ENCODE data around the gene IL19. TPM values are rescaled to one million over a fixed set of nuclear protein-coding genes. Genes with fewer than 3 reads are reported as not detected.

The IL19 gene
- total and polyA plus RNA-seq, 2 donors from 2014 or later = 0.41 to 3.6 TPM

DNA sequence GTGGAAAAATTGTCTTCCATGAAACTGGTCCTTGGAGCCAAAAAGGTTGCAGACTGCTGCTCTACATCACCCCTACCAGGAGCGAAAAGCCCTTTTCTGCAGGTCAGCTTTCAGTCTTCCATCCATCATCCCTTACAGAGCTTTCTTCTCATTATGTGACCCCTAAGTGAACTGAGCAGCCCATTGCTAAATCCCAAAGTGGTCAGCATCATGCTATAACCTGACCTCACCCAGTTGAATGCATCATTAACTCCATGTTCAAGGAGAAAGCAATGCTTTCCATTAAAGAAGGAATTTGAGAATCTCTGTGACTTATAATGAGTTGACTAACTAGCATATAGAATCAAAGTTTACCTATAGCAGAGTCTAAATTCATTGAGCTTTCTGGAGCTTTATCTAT lies 116.3 kb downstream of the IL19 start:
- Histone ChIP-seq H3K4me3 (ENCODE audit: low read length in 3 of 3) (no peak overlapping the region), H3K4me1 (ENCODE audit: control insufficient read depth in 2 of 3, insufficient read depth in 2 of 3, low read depth in 1 of 3, low read length in 3 of 3) (peaks cover 0 to 4% (median 0%) of the 10 kb centered on the region in 3 donors), H3K9ac (ENCODE audit: low read length in 3 of 3) (no peak overlapping the region), H3K9me3 (ENCODE audit: control insufficient read depth in 2 of 3, insufficient read depth in 1 of 3, low read length in 3 of 3) (peaks cover 0 to 2% (median 0%) of the 10 kb centered on the region in 3 donors), H3K27ac (ENCODE audit: low read depth in 2 of 2, low read length in 2 of 2) (no peak overlapping the region), H3K27me3 (ENCODE audit: control insufficient read depth, insufficient read depth, low read length) (no peaks in the 10 kb centered on the region), H3K36me3 (ENCODE audit: control insufficient read depth in 2 of 3, insufficient read depth in 3 of 3, low read length in 3 of 3) (no peaks in the 10 kb centered on the region)
- DNase-seq (peak in 3 of 5 donors; percentile 31 to 83 (median 68)), FAIRE-seq (no peak)
- TF ChIP-seq CTCF (IDR thresholded peaks at IDR 0.05; ENCODE audit: borderline replicate concordance, extremely low read depth, insufficient read depth) = no peak
- intact Hi-C loops (cut with DNase I) = no loop called here

- Histone ChIP-seq H3K27me3 (ENCODE audit: control insufficient read depth, insufficient read depth, low read length) (no peaks in the 10 kb centered on the region), H3K9me3 (ENCODE audit: control insufficient read depth in 2 of 3, insufficient read depth in 1 of 3, low read length in 3 of 3) (peaks cover 0 to under 1% (median 0%) of the 10 kb centered on the region in 3 donors), H3K4me3 (ENCODE audit: low read length in 3 of 3) (no peak overlapping the region), H3K27ac (ENCODE audit: low read depth in 2 of 2, low read length in 2 of 2) (no peak overlapping the region), H3K9ac (ENCODE audit: low read length in 3 of 3) (no peak overlapping the region), H3K36me3 (ENCODE audit: control insufficient read depth in 2 of 3, insufficient read depth in 3 of 3, low read length in 3 of 3) (no peaks in the 10 kb centered on the region), H3K4me1 (ENCODE audit: control insufficient read depth in 2 of 3, insufficient read depth in 2 of 3, low read depth in 1 of 3, low read length in 3 of 3) (peaks cover 0 to 4% (median 0%) of the 10 kb centered on the region in 3 donors)
- DNase-seq (peak in 1 of 5 donors; percentile 25), FAIRE-seq (no peak)
- intact Hi-C loops (cut with DNase I) = no loop called here
- no peak for TF ChIP-seq CTCF (IDR thresholded peaks at IDR 0.05; ENCODE audit: borderline replicate concordance, extremely low read depth, insufficient read depth)
These were observed 117.1 kb downstream of the IL19 start for GRCh38 chr1:206887701-206888100.

DNA sequence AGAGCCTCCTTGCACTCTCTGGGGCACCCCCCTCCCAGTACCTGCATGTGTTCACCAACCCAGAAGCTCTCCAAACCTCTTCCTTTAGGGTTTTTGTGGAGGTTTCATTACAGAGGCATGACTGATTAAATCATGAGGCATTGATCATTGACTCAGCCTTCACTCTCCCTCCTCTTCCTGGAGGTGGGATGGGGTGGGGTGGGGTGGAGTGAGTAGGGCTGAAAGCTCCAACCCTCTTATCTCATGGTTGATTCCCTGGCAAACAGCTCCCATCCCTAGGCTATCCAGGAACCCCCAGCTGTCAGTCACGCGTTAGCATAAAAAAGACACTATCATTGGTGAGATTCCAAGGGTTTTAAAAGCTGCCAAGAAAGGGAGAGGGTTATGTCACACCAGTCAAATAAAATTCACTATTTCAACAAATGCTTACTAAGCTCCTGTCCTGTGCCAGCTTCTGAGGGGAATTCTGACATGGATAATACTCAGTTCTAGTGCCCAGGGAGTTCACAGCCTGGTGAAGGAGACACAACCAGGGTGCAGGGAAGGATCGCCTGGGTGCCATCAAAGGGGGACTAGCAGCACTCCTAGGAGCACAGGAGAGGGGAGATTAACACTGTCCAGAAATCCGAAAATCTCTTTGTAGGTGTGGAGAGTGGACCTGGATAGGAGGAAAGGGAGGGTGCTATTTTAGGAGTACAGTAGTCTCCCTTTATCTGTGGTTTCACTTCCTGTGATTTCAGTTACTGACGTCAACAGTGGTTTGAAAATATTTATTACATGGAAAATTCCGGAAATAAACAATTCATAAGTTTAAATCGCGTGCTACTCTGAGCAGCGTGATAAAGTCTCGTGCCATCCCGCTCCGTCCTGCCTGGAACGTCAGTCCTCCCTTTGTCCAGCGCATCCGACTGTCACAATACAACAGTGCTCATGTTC lies 119.8 kb downstream of the IL19 start:
- no peak for DNase-seq

More for the DNA sequence above, 119.8 kb downstream of the IL19 start:
- H3K4me3 ChIP-seq (ENCODE audit: low read length in 3 of 3) = no peak overlapping the region
- no peak overlapping the region for H3K9ac ChIP-seq (ENCODE audit: low read length in 3 of 3)
- H3K36me3 ChIP-seq (ENCODE audit: control insufficient read depth in 2 of 3, insufficient read depth in 3 of 3, low read length in 3 of 3) = no peaks in the 10 kb centered on the region
- no peaks in the 10 kb centered on the region for H3K27me3 ChIP-seq (ENCODE audit: control insufficient read depth, insufficient read depth, low read length)
- intact Hi-C loops (cut with DNase I) = no loop called here
- no peaks in the 10 kb centered on the region for H3K9me3 ChIP-seq (ENCODE audit: control insufficient read depth in 2 of 3, insufficient read depth in 1 of 3, low read length in 3 of 3)
- peaks cover 0 to 4% (median 0%) of the 10 kb centered on the region in 3 donors for H3K4me1 ChIP-seq (ENCODE audit: control insufficient read depth in 2 of 3, insufficient read depth in 2 of 3, low read depth in 1 of 3, low read length in 3 of 3)
- TF ChIP-seq CTCF (IDR thresholded peaks at IDR 0.05; ENCODE audit: borderline replicate concordance, extremely low read depth, insufficient read depth) = no peak
- no peak for FAIRE-seq
- peak overlapping the region in 1 of 2 donors; percentile 48 for H3K27ac ChIP-seq (ENCODE audit: low read depth in 2 of 2, low read length in 2 of 2)
